SU-DHL-6 (cell line): Measurements from ENCODE around the gene KLHL29.

Experiments
- EZH2phosphoT487 ChIP-seq: fragments of 200-600 bp; sonication (generic), shearing (Covaris generic); conservative IDR thresholded peaks from 2 replicates; pipeline ENCODE4 v1.6.1; 2018; ENCODE audit warnings: mild to moderate bottlenecking, antibody characterized with exemption, low read length, moderate library complexity, mixed read lengths
- TF ChIP-seq, protein P1 (sequence below): fragments of 200-600 bp; sonication (generic); IDR thresholded peaks from one replicate; pipeline ENCODE4 v1.5.1; 2017; ENCODE audit warnings: antibody characterized with exemption, mild to moderate bottlenecking, low read length, moderate library complexity; ENCODE audit not compliant: insufficient read depth, poor library complexity, severe bottlenecking

DNA sequence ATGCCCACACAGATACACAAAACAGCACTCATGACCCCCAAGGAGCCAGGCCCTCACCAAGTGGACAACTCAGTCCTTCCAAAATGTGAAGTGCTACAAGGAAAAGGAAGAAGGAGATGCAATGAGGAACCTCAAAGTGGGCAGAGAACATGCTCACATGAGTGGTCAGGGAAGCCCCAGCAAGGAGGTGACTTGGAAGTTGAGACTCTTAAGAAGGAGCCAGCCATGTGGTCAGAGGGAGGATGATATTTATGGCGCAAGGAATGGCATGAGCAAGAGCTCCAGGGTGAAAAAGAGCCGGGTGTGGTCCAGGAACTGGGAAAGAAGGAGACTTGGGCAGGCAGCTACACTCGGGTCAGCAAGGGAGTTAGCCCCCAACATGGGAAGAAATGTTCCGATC lies 30.0 kb upstream of the KLHL29 start:
- TF ChIP-seq, protein P1, sequence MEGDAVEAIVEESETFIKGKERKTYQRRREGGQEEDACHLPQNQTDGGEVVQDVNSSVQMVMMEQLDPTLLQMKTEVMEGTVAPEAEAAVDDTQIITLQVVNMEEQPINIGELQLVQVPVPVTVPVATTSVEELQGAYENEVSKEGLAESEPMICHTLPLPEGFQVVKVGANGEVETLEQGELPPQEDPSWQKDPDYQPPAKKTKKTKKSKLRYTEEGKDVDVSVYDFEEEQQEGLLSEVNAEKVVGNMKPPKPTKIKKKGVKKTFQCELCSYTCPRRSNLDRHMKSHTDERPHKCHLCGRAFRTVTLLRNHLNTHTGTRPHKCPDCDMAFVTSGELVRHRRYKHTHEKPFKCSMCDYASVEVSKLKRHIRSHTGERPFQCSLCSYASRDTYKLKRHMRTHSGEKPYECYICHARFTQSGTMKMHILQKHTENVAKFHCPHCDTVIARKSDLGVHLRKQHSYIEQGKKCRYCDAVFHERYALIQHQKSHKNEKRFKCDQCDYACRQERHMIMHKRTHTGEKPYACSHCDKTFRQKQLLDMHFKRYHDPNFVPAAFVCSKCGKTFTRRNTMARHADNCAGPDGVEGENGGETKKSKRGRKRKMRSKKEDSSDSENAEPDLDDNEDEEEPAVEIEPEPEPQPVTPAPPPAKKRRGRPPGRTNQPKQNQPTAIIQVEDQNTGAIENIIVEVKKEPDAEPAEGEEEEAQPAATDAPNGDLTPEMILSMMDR = no peak
- TF ChIP-seq EZH2phosphoT487 = no peak
